DMS53 (cell line): Measurements from ENCODE around the gene SLC22A23.
A peak's percentile ranks its signal among the peaks of the same experiment; 100 is the strongest.

Source experiments
- DNase-seq: peaks from one replicate; lab custom pipeline; 2025; lab: John Stamatoyannopoulos, UW

SLC22A23 gene

GRCh38 chr6:3240595-3240994, 216.3 kb downstream of the SLC22A23 start:
- DNase-seq: no peak

GRCh38 chr6:3239110-3239830, 217.6 kb downstream of the SLC22A23 start:
- peak; percentile 51 for DNase-seq

GRCh38 chr6:3237761-3238662, 218.8 kb downstream of the SLC22A23 start:
- no peak for DNase-seq

GRCh38 chr6:3236005-3236404, 220.8 kb downstream of the SLC22A23 start:
- DNase-seq: no peak

GRCh38 chr6:3235486-3235885, 221.4 kb downstream of the SLC22A23 start:
- DNase-seq: no peak

GRCh38 chr6:3233904-3234303, 222.9 kb downstream of the SLC22A23 start:
- no peak for DNase-seq

GRCh38 chr6:3233321-3233720, 223.5 kb downstream of the SLC22A23 start:
- DNase-seq: no peak

GRCh38 chr6:3232017-3232945, 224.6 kb downstream of the SLC22A23 start:
- peak; percentile 62 for DNase-seq

GRCh38 chr6:3231247-3232016, 225.4 kb downstream of the SLC22A23 start:
- peak; percentile 97 for DNase-seq

- DNase-seq: peak; percentile 94
Measured at GRCh38 chr6:3230900-3231246, 226.0 kb downstream of the SLC22A23 start.

- peak; percentile 58 for DNase-seq
Measured at GRCh38 chr6:3230256-3230882, 226.5 kb downstream of the SLC22A23 start.

- peak; percentile 88 for DNase-seq
Measured at GRCh38 chr6:3229566-3230178, 227.2 kb downstream of the SLC22A23 start.

GRCh38 chr6:3228771-3229565, 227.9 kb downstream of the SLC22A23 start:
- peak; percentile 94 for DNase-seq

- DNase-seq: peak; percentile 95
Measured at GRCh38 chr6:3228046-3228671, 228.7 kb downstream of the SLC22A23 start.

GRCh38 chr6:3227363-3228045, 229.3 kb downstream of the SLC22A23 start, which contains the start of gene TUBB2B:
Gene TUBB2B, minus strand, starts transcription at chr6:3227653. Its CDS starts 110 bp downstream, at chr6:3227543.
- peak; percentile 97 for DNase-seq

GRCh38 chr6:3226481-3227362, 230.1 kb downstream of the SLC22A23 start:
- DNase-seq: peak; percentile 74

- DNase-seq: peak; percentile 36
Measured at GRCh38 chr6:3226042-3226441, 230.8 kb downstream of the SLC22A23 start.
